Endothelial cell of umbilical vein (primary cell): ENCODE results near the gene RPH3AL. TPM values are rescaled to one million over a fixed set of nuclear protein-coding genes. Genes with fewer than 3 reads are reported as not detected.

Source experiments
- BruUV-seq: library from RNA; stranded (reverse); fragments of 400-500 nt; replicated peaks from 2 replicates; lab custom pipeline; 2021; lab: Mats Ljungman, UMichigan
- CTCF ChIA-PET: fragments of 300-600, 350-600 bp; sonication (Branson Sonifier 250); formaldehyde crosslinking; loops from one replicate; lab custom pipeline; 2021; ENCODE audit warnings: antibody characterized with exemption, inconsistent platforms; lab: Charles Lee
- POLR2A ChIA-PET: fragments of 300-600, 350-600 bp; sonication (Branson Sonifier 250); formaldehyde crosslinking; loops from one replicate; lab custom pipeline; 2021; ENCODE audit warnings: antibody characterized with exemption, inconsistent platforms; lab: Charles Lee
- DNase-seq: peaks from one replicate; pipeline ENCODE4 v3.0.0-alpha.2; 2011; ENCODE audit warnings: low read depth, low spot score
- FAIRE-seq: peaks from 2 replicates; lab custom pipeline; 2011; peaks lifted over from hg19 to GRCh38; lab: Jason Lieb, UNC
- H2AFZ ChIP-seq: 2 replicates; pipeline ENCODE4 v1.6.0; 2012; ENCODE audit warnings: low read depth, low read length, control low read depth, inconsistent platforms
- H3K27ac ChIP-seq: 2 replicates; pipeline ENCODE4 v1.5.1; 2011; ENCODE audit warnings: low read depth, mild to moderate bottlenecking, control low read depth, low read length, moderate library complexity; ENCODE audit not compliant: insufficient read depth
- H3K27me3 ChIP-seq, 2 experiments: 2 replicates each; pipeline versions ENCODE4 v1.6.0 to v1.6.1; 2011; ENCODE audit warnings: low read length in 2 of 2, mixed read lengths in 1 of 2; ENCODE audit not compliant: control insufficient read depth in 2 of 2, insufficient read depth in 2 of 2
- H3K36me3 ChIP-seq, 2 experiments: 2 replicates in 1 of 2; 3 replicates in 1 of 2; pipeline ENCODE4 v1.5.1; 2011; ENCODE audit warnings: low read length in 2 of 2, mild to moderate bottlenecking in 1 of 2, moderate library complexity in 1 of 2; ENCODE audit not compliant: control insufficient read depth in 2 of 2, insufficient read depth in 2 of 2; ENCODE audit errors: extremely low read depth in 1 of 2
- H3K4me1 ChIP-seq: 3 replicates; pipeline ENCODE4 v1.5.1; 2011; ENCODE audit warnings: mild to moderate bottlenecking, low read length; ENCODE audit not compliant: control insufficient read depth, insufficient read depth; ENCODE audit errors: extremely low read depth
- H3K4me2 ChIP-seq: 2 replicates; pipeline ENCODE4 v1.6.1; 2011; ENCODE audit warnings: low read length, control low read depth, mixed read lengths; ENCODE audit not compliant: insufficient read depth
- H3K4me3 ChIP-seq, 3 experiments: fragments of 200-600 bp in 1 of 3; sonication (generic), shearing (Covaris generic) in 1 of 3; replicated peaks in 1 of 3; 2 replicates each; pipeline ENCODE4 v1.5.1; 2011 to 2016; ENCODE audit warnings: control low read depth in 3 of 3, low read length in 3 of 3, mild to moderate bottlenecking in 2 of 3, inconsistent platforms in 1 of 3, low read depth in 1 of 3, moderate library complexity in 1 of 3; ENCODE audit not compliant: insufficient read depth in 1 of 3
- H3K79me2 ChIP-seq: 2 replicates; pipeline ENCODE4 v1.6.0; 2012; ENCODE audit warnings: low read length, inconsistent platforms; ENCODE audit not compliant: control insufficient read depth, insufficient read depth
- H3K9ac ChIP-seq: replicated peaks from 2 replicates; pipeline ENCODE3; 2011; ENCODE audit warnings: low read length, control low read depth; ENCODE audit not compliant: insufficient read depth; ENCODE audit errors: extremely low read depth
- H3K9me1 ChIP-seq: replicated peaks from 3 replicates; pipeline ENCODE4 v1.6.0; 2011; ENCODE audit warnings: mild to moderate bottlenecking, low read length; ENCODE audit not compliant: control insufficient read depth, insufficient read depth; ENCODE audit errors: extremely low read depth
- H3K9me3 ChIP-seq: replicated peaks from 2 replicates; pipeline ENCODE4 v1.5.1; 2012; ENCODE audit warnings: low read length, inconsistent platforms; ENCODE audit not compliant: control insufficient read depth, insufficient read depth
- H4K20me1 ChIP-seq: replicated peaks from 2 replicates; pipeline ENCODE3; 2011; ENCODE audit warnings: mild to moderate bottlenecking, low read length; ENCODE audit not compliant: control insufficient read depth, insufficient read depth; ENCODE audit errors: extremely low read depth
- CTCF ChIP-seq, 2 donors: IDR thresholded peaks; 1 replicate in 1 of 2; 2 replicates in 1 of 2; pipeline ENCODE4 v1.5.1; 2011; ENCODE audit warnings: low read length in 2 of 2, mild to moderate bottlenecking in 2 of 2, moderate library complexity in 2 of 2, control low read depth in 1 of 2, inconsistent platforms in 1 of 2, low read depth in 1 of 2; ENCODE audit not compliant: insufficient read depth in 1 of 2; ENCODE audit errors: extremely low read depth in 1 of 2
- EZH2 ChIP-seq: IDR thresholded peaks from 2 replicates; pipeline ENCODE4 v1.6.1; 2012; ENCODE audit warnings: borderline replicate concordance, low read depth, mild to moderate bottlenecking, moderate library complexity, low read length, inconsistent platforms; ENCODE audit not compliant: severe bottlenecking
- FOS ChIP-seq: IDR thresholded peaks from 2 replicates; pipeline ENCODE4 v1.6.1; 2011; ENCODE audit warnings: mild to moderate bottlenecking, low read length, moderate library complexity, borderline replicate concordance; ENCODE audit not compliant: insufficient read depth
- GATA2 ChIP-seq: IDR thresholded peaks from 2 replicates; pipeline ENCODE4 v1.7.0; 2011; ENCODE audit warnings: low read depth, mild to moderate bottlenecking, moderate library complexity, mixed read lengths, low read length; ENCODE audit not compliant: insufficient read length, insufficient read depth
- JUN ChIP-seq: IDR thresholded peaks from 2 replicates; pipeline ENCODE4 v1.6.1; 2011; ENCODE audit warnings: borderline replicate concordance, low read depth; ENCODE audit not compliant: insufficient read length, insufficient read depth
- MAX ChIP-seq: IDR thresholded peaks from 2 replicates; pipeline ENCODE4 v1.6.1; 2011; ENCODE audit not compliant: insufficient read depth, insufficient read length
- MYC ChIP-seq: IDR thresholded peaks from one replicate; pipeline ENCODE4 v1.6.1; 2011; ENCODE audit warnings: mild to moderate bottlenecking, low read depth, low read length
- POLR2A ChIP-seq: IDR thresholded peaks from 2 replicates; pipeline ENCODE4 v1.6.1; 2012; ENCODE audit warnings: low read depth, mild to moderate bottlenecking, control low read depth, low read length
- POLR2AphosphoS5 ChIP-seq: IDR thresholded peaks from 2 replicates; pipeline ENCODE4 v1.6.1; 2012; ENCODE audit warnings: low read depth, mild to moderate bottlenecking, control low read depth, low read length, moderate library complexity; ENCODE audit not compliant: insufficient read depth
- dilution Hi-C: fragments of 300-500 bp; cut with MboI; formaldehyde crosslinking; loops from one replicate; pipeline ENCODE4 v1.15.0; 2019; ENCODE audit warnings: low sequenced_read_pairs; ENCODE audit not compliant: extremely low pct_ligation_motif_present
- intact Hi-C: fragments of 100-400 bp; cut with micrococcal nuclease; formaldehyde crosslinking; loops from one replicate; pipeline ENCODE4 v1.10.0; 2022
- polyA plus RNA-seq, 4 experiments: library from polyadenylated mRNA; depleted of rRNA in 3 of 4; stranded (reverse) in 3 of 4; unstranded in 1 of 4; fragments of >200 nt; gene quantifications; 2 replicates each; pipeline versions ENCODE4 v1.2.1 to v1.2.3, GENCODE V29; 2011 to 2012; ENCODE audit warnings: missing spikeins in 1 of 4
- total RNA-seq: library from RNA; stranded (reverse); gene quantifications from 2 replicates; pipeline ENCODE4 v1.2.3, GENCODE V29; 2021

Gene RPH3AL
- total and polyA plus RNA-seq, 2 donors (not counting 3 experiments of a cell fraction or from before 2014, with no cell fraction given) = 4.1 to 7.0 TPM

GRCh38 chr17:162689-163088 is 189.9 kb downstream of the RPH3AL start:
- no peaks in the 10 kb centered on the region for H3K79me2 ChIP-seq
- ChIA-PET POLR2A (no interaction called here), CTCF (interaction anchor here (1.5 to 2.3 kb wide), 4 partner anchors 146 to 538 kb away, joined by 5 to 10 read pairs (median 8); no protein-coding TSS in a partner anchor)
- H3K9me3 ChIP-seq = no peaks in the 10 kb centered on the region
- no peaks in the 10 kb centered on the region for H3K4me1 ChIP-seq
- H3K27ac ChIP-seq = no peak overlapping the region
- no peak overlapping the region for H3K9ac ChIP-seq
- no peaks in the 10 kb centered on the region for H3K27me3 ChIP-seq
- H3K9me1 ChIP-seq = no peaks in the 10 kb centered on the region
- intact Hi-C loops = no loop called here
- FAIRE-seq = no peak
- H3K4me3 ChIP-seq = no peak overlapping the region
- TF ChIP-seq EZH2 (no peak), FOS (no peak), CTCF (IDR thresholded peaks at IDR 0.05; ENCODE audit: extremely low read depth in 1 of 2, insufficient read depth in 1 of 2, low read depth in 1 of 2, low read length in 2 of 2) (no peak), MYC (no peak), MAX (no peak), POLR2A (no peak), GATA2 (no peak), POLR2AphosphoS5 (no peak), JUN (no peak)
- no TSS peak for BruUV-seq
- H3K4me2 ChIP-seq = no peak overlapping the region
- H2AFZ ChIP-seq = no peak overlapping the region
- no peaks in the 10 kb centered on the region for H4K20me1 ChIP-seq
- dilution Hi-C loops = no loop called here
- no peak for DNase-seq
- H3K36me3 ChIP-seq = no peaks in the 10 kb centered on the region

Other genes with a start within 250 kb of the RPH3AL start
- gene SCGB1C2, start 215.2 kb downstream of the RPH3AL start, total RNA-seq = not detected in 2 replicates
- not detected in 2 replicates for gene SCGB1C2, start 215.2 kb downstream of the RPH3AL start, polyA plus RNA-seq
- gene DOC2B, start 171.2 kb downstream of the RPH3AL start, total RNA-seq = 0.05 and 0.22 TPM in 2 replicates
- 0.10 and 0.22 TPM in 2 replicates for gene DOC2B, start 171.2 kb downstream of the RPH3AL start, polyA plus RNA-seq
- 60.7 and 70.8 TPM in 2 replicates for gene RFLNB, start 93.1 kb upstream of the RPH3AL start, total RNA-seq
- 10.9 and 11.9 TPM in 2 replicates for gene RFLNB, start 93.1 kb upstream of the RPH3AL start, polyA plus RNA-seq